Osteoblast (primary cell): ENCODE measurements around the gene ACOT4. TPM values are rescaled to one million over a fixed set of nuclear protein-coding genes. Genes with fewer than 3 reads are reported as not detected.

Experiments
- DNase-seq: peaks from one replicate; pipeline ENCODE4 v3.0.0; 2011; ENCODE audit warnings: low spot score, mixed read lengths; ENCODE audit not compliant: insufficient read length; ENCODE audit errors: missing footprints
- H2AFZ ChIP-seq: 2 replicates; pipeline ENCODE4 v1.6.0; 2011; ENCODE audit warnings: mild to moderate bottlenecking, low read length
- H3K27ac ChIP-seq: 2 replicates; pipeline ENCODE4 v1.5.1; 2011; ENCODE audit warnings: mild to moderate bottlenecking, low read depth, low read length, moderate library complexity
- H3K27me3 ChIP-seq: 2 replicates; pipeline ENCODE4 v1.6.0; 2012; ENCODE audit warnings: mild to moderate bottlenecking, control low read depth, inconsistent platforms, low read length, moderate library complexity; ENCODE audit not compliant: insufficient read depth
- H3K36me3 ChIP-seq: 2 replicates; pipeline ENCODE4 v1.5.1; 2011; ENCODE audit warnings: mild to moderate bottlenecking, low read length, control low read depth, moderate library complexity; ENCODE audit not compliant: insufficient read depth
- H3K4me1 ChIP-seq: 2 replicates; pipeline ENCODE4 v1.5.1; 2011; ENCODE audit warnings: mild to moderate bottlenecking, low read length, control low read depth, moderate library complexity; ENCODE audit not compliant: insufficient read depth
- H3K4me2 ChIP-seq: 2 replicates; pipeline ENCODE4 v1.6.0; 2011; ENCODE audit warnings: mild to moderate bottlenecking, low read length; ENCODE audit not compliant: insufficient read depth
- H3K4me3 ChIP-seq: fragments of 200-600 bp; sonication (generic); 3 replicates; pipeline ENCODE4 v1.5.1; 2012; ENCODE audit warnings: mild to moderate bottlenecking, low read length, inconsistent platforms; ENCODE audit not compliant: insufficient read depth
- H3K79me2 ChIP-seq: 2 replicates; pipeline ENCODE4 v1.6.0; 2012; ENCODE audit warnings: mild to moderate bottlenecking, low read length, control low read depth, inconsistent platforms; ENCODE audit not compliant: insufficient read depth
- H3K9me3 ChIP-seq: 2 replicates; pipeline ENCODE4 v1.5.1; 2011; ENCODE audit warnings: low read depth, low read length, control low read depth
- H4K20me1 ChIP-seq: 2 replicates; pipeline ENCODE4 v1.6.0; 2012; ENCODE audit warnings: mild to moderate bottlenecking, low read length, control low read depth; ENCODE audit not compliant: insufficient read depth
- CTCF ChIP-seq: IDR thresholded peaks from 2 replicates; pipeline ENCODE4 v1.5.1; 2011; ENCODE audit warnings: mild to moderate bottlenecking, low read depth, low read length, moderate library complexity; ENCODE audit errors: extremely low read depth
- total RNA-seq: library from RNA; depleted of rRNA; stranded (reverse); fragments of >200 nt; gene quantifications from 2 replicates; pipeline ENCODE4 v1.2.3, GENCODE V29; 2012

The ACOT4 gene
- total RNA-seq, 1 donor = 2.5 TPM

GRCh38 chr14:73627151-73627558 lies 35.5 kb downstream of the ACOT4 start:
- no peak for TF ChIP-seq CTCF
- H3K36me3 ChIP-seq = no peaks in the 10 kb centered on the region
- no peak for DNase-seq
- H3K27ac ChIP-seq = no peak overlapping the region
- H3K27me3 ChIP-seq = no peaks in the 10 kb centered on the region
- no peak overlapping the region for H3K4me3 ChIP-seq
- H4K20me1 ChIP-seq = no peaks in the 10 kb centered on the region
- no peaks in the 10 kb centered on the region for H3K9me3 ChIP-seq
- no peak overlapping the region for H3K4me2 ChIP-seq
- H3K4me1 ChIP-seq = no peaks in the 10 kb centered on the region
- H2AFZ ChIP-seq = no peak overlapping the region
- H3K79me2 ChIP-seq = no peaks in the 10 kb centered on the region

- Histone ChIP-seq H3K4me3 (no peak overlapping the region), H3K36me3 (no peaks in the 10 kb centered on the region), H4K20me1 (no peaks in the 10 kb centered on the region), H2AFZ (no peak overlapping the region), H3K27ac (no peak overlapping the region), H3K79me2 (no peaks in the 10 kb centered on the region), H3K9me3 (no peaks in the 10 kb centered on the region), H3K4me1 (peaks cover 5% of the 10 kb centered on the region), H3K27me3 (no peaks in the 10 kb centered on the region), H3K4me2 (no peak overlapping the region)
- no peak for TF ChIP-seq CTCF
- no peak for DNase-seq
Observed at GRCh38 chr14:73630009-73630780, 38.5 kb downstream of the ACOT4 start.

- Histone ChIP-seq H3K4me2 (peak overlapping the region; percentile 91), H2AFZ (peak overlapping the region; percentile 98), H3K4me1 (peaks cover 5% of the 10 kb centered on the region), H3K4me3 (peak overlapping the region; percentile 79), H3K36me3 (no peaks in the 10 kb centered on the region), H3K79me2 (no peaks in the 10 kb centered on the region), H3K9me3 (no peaks in the 10 kb centered on the region), H3K27me3 (no peaks in the 10 kb centered on the region), H4K20me1 (no peaks in the 10 kb centered on the region), H3K27ac (peak overlapping the region; percentile 23)
- DNase-seq = peak; percentile 92
- TF ChIP-seq CTCF = peak; percentile 98
Observed at GRCh38 chr14:73633116-73634010, 41.7 kb downstream of the ACOT4 start.
